Endothelial cell of umbilical vein (primary cell): ENCODE data around the gene TSEN54.

Source experiments
- CTCF ChIP-seq, 2 donors: IDR thresholded peaks; 1 replicate in 1 of 2; 2 replicates in 1 of 2; pipeline ENCODE4 v1.5.1; 2011; ENCODE audit warnings: low read length in 2 of 2, mild to moderate bottlenecking in 2 of 2, moderate library complexity in 2 of 2, control low read depth in 1 of 2, inconsistent platforms in 1 of 2, low read depth in 1 of 2; ENCODE audit not compliant: insufficient read depth in 1 of 2; ENCODE audit errors: extremely low read depth in 1 of 2
- JUN ChIP-seq: IDR thresholded peaks from 2 replicates; pipeline ENCODE4 v1.6.1; 2011; ENCODE audit warnings: borderline replicate concordance, low read depth; ENCODE audit not compliant: insufficient read length, insufficient read depth
- MYC ChIP-seq: IDR thresholded peaks from one replicate; pipeline ENCODE4 v1.6.1; 2011; ENCODE audit warnings: mild to moderate bottlenecking, low read depth, low read length
- POLR2A ChIP-seq: IDR thresholded peaks from 2 replicates; pipeline ENCODE4 v1.6.1; 2012; ENCODE audit warnings: low read depth, mild to moderate bottlenecking, control low read depth, low read length

GRCh38 chr17:75546181-75546580 is 29.9 kb downstream of the TSEN54 start:
- no peak for TF ChIP-seq CTCF (IDR thresholded peaks at IDR 0.05; ENCODE audit: extremely low read depth in 1 of 2, insufficient read depth in 1 of 2, low read depth in 1 of 2, low read length in 2 of 2)
- TF ChIP-seq POLR2A, result no peak
- no peak for TF ChIP-seq MYC
- TF ChIP-seq JUN, result no peak
